ENCODE data around the gene DPEP2.
"Not testable (repeated sequence)": the region's sequence is repeated elsewhere in the genome, so short reads cannot be mapped to it uniquely, and the experiment has no call there.

Gene DPEP2

GRCh38 chr16:67939507-67940445 lies 59.5 kb downstream of the DPEP2 start:
- Histone ChIP-seq H3K4me2 (ENCODE audit: low read length) (no peak overlapping the region), H3K4me1 (ENCODE audit: control insufficient read depth, insufficient read depth, low read length) (peaks cover 30% of the 10 kb centered on the region), H3K36me3 (ENCODE audit: insufficient read depth, low read length) (peaks cover 54% of the 10 kb centered on the region), H3K4me3 (ENCODE audit: low read length) (no peak overlapping the region), H3K27me3 (ENCODE audit: control insufficient read depth, insufficient read depth, low read length) (no peaks in the 10 kb centered on the region), H3K9ac (ENCODE audit: low read depth, low read length) (no peak overlapping the region), H3K9me3 (replicated peaks; ENCODE audit: low read length) (no peaks in the 10 kb centered on the region)

GRCh38 chr16:67937713-67938112 lies 61.6 kb downstream of the DPEP2 start:
- H3K9me3 ChIP-seq (replicated peaks; ENCODE audit: low read length); H3K4me2 ChIP-seq (ENCODE audit: low read length); H3K9ac ChIP-seq (ENCODE audit: low read depth, low read length); H3K4me3 ChIP-seq (ENCODE audit: low read length); H3K27me3 ChIP-seq (ENCODE audit: control insufficient read depth, insufficient read depth, low read length): not testable (repeated sequence)
- peaks cover 36% of the 10 kb centered on the region for H3K36me3 ChIP-seq (ENCODE audit: insufficient read depth, low read length)
- peaks cover 23% of the 10 kb centered on the region for H3K4me1 ChIP-seq (ENCODE audit: control insufficient read depth, insufficient read depth, low read length)

Small RNA genes within 50 kb of the gene (small RNA-seq; reads per million reads assigned to genes)
- gene RNU6-359P = 0.42 reads per million
